ENCODE results near the gene OAS1.
A peak's percentile ranks its signal among the peaks of the same experiment; 100 is the strongest.

The OAS1 gene

GRCh38 chr12:112906712-112907414 is at the start of gene OAS1:
OAS1 (plus strand) TSS chr12:112906962; CDS start chr12:112907040, 78 bp downstream.
- peak; percentile 91 for DNase-seq

GRCh38 chr12:112859291-112859690 is 47.5 kb upstream of the OAS1 start:
- DNase-seq: no peak

- DNase-seq: no peak
These were observed 46.6 kb upstream of the OAS1 start for GRCh38 chr12:112860181-112860580.

GRCh38 chr12:112861284-112861683 is 45.5 kb upstream of the OAS1 start:
- DNase-seq: no peak

GRCh38 chr12:112862636-112863290 is 44.0 kb upstream of the OAS1 start:
- no peak for DNase-seq

- DNase-seq: peak; percentile 41
These were observed 38.2 kb upstream of the OAS1 start for GRCh38 chr12:112868459-112869041.

- no peak for DNase-seq
These were observed 37.7 kb upstream of the OAS1 start for GRCh38 chr12:112869091-112869490.

GRCh38 chr12:112869778-112870177 is 37.0 kb upstream of the OAS1 start:
- no peak for DNase-seq

- DNase-seq: no peak
These were observed 36.3 kb upstream of the OAS1 start for GRCh38 chr12:112870267-112870980.

- no peak for DNase-seq
These were observed 31.2 kb upstream of the OAS1 start for GRCh38 chr12:112875608-112876007.

- DNase-seq: no peak
These were observed 30.3 kb upstream of the OAS1 start for GRCh38 chr12:112876506-112876905.

GRCh38 chr12:112877006-112877405 is 29.8 kb upstream of the OAS1 start:
- no peak for DNase-seq

GRCh38 chr12:112878488-112878887 is 28.3 kb upstream of the OAS1 start:
- DNase-seq: no peak

- no peak for DNase-seq
These were observed 27.5 kb upstream of the OAS1 start for GRCh38 chr12:112879191-112879705.

GRCh38 chr12:112881602-112882001 is 25.2 kb upstream of the OAS1 start:
- no peak for DNase-seq

GRCh38 chr12:112885236-112885635 is 21.5 kb upstream of the OAS1 start:
- DNase-seq: no peak

- no peak for DNase-seq
These were observed 19.2 kb upstream of the OAS1 start for GRCh38 chr12:112887550-112887949.

GRCh38 chr12:112891093-112892024 is 15.4 kb upstream of the OAS1 start:
- no peak for DNase-seq

GRCh38 chr12:112892856-112893255 is 13.9 kb upstream of the OAS1 start:
- DNase-seq: no peak

GRCh38 chr12:112894128-112894527 is 12.6 kb upstream of the OAS1 start:
- no peak for DNase-seq

- DNase-seq: no peak
These were observed 8.4 kb upstream of the OAS1 start for GRCh38 chr12:112898380-112898779.

All from DMS53 (cell line).